Measurements from ENCODE around the gene GPSM1.

Gene GPSM1

GRCh38 chr9:136375096-136375495 is 47.8 kb downstream of the GPSM1 start:
- no peak for DNase-seq (ENCODE audit: extremely low spot score)
- TF ChIP-seq ELF4 (IDR thresholded peaks at IDR 0.05) (no peak), ZNF384 (IDR thresholded peaks at IDR 0.05) (no peak)
- POLR2A ChIA-PET, result interaction anchor here (1.7 kb wide), 1 partner anchor 9 kb away, joined by 5 read pairs; no protein-coding TSS in a partner anchor
- CTCF ChIA-PET, result no interaction called here

GRCh38 chr9:136376457-136376856 is 49.1 kb downstream of the GPSM1 start:
- POLR2A ChIA-PET, result interaction anchor here (1.0 to 1.4 kb wide), 2 partner anchors 14 to 39 kb away, joined by 3 read pairs; no protein-coding TSS in a partner anchor
- CTCF ChIA-PET, result no interaction called here

GRCh38 chr9:136377341-136378169 is 50.2 kb downstream of the GPSM1 start:
- DNase-seq (ENCODE audit: extremely low spot score), result no peak
- CTCF ChIA-PET, result no interaction called here
- no peak for TF ChIP-seq ARNT (IDR thresholded peaks at IDR 0.05)
- TF ChIP-seq TARDBP (IDR thresholded peaks at IDR 0.05), result no peak
- no peak for TF ChIP-seq BHLHE40 (IDR thresholded peaks at IDR 0.05; ENCODE audit: borderline replicate concordance)
- TF ChIP-seq SUZ12 (IDR thresholded peaks at IDR 0.05), result no peak
- no peak for TF ChIP-seq FOXK2 (IDR thresholded peaks at IDR 0.05)
- no peak for TF ChIP-seq FOXM1 (IDR thresholded peaks at IDR 0.05; ENCODE audit: borderline replicate concordance)
- TF ChIP-seq HDGF (IDR thresholded peaks at IDR 0.05; ENCODE audit: borderline replicate concordance), result no peak
- TF ChIP-seq NFRKB (IDR thresholded peaks at IDR 0.05), result no peak
- TF ChIP-seq FOXA1 (IDR thresholded peaks at IDR 0.05), result no peak
- no peak for TF ChIP-seq ELF4 (IDR thresholded peaks at IDR 0.05)
- no peak for TF ChIP-seq LEF1 (IDR thresholded peaks at IDR 0.05; ENCODE audit: borderline replicate concordance)
- TF ChIP-seq ZNF384 (IDR thresholded peaks at IDR 0.05), result no peak
- TF ChIP-seq L3MBTL2 (conservative IDR thresholded peaks at IDR 0.05), result no peak
- no peak for TF ChIP-seq PKNOX1 (IDR thresholded peaks at IDR 0.05)
- no peak for TF ChIP-seq SP1 (IDR thresholded peaks at IDR 0.05)
- POLR2A ChIA-PET, result interaction anchor here (1.4 kb wide), 1 partner anchor 40 kb away, joined by 3 read pairs; no protein-coding TSS in a partner anchor

More at GRCh38 chr9:136376457-136376856, 49.1 kb downstream of the GPSM1 start:
- DNase-seq (ENCODE audit: extremely low spot score), result no peak
- TF ChIP-seq BHLHE40 (IDR thresholded peaks at IDR 0.05; ENCODE audit: borderline replicate concordance) (no peak), ZNF384 (IDR thresholded peaks at IDR 0.05) (no peak), FOXK2 (IDR thresholded peaks at IDR 0.05) (no peak), SP1 (IDR thresholded peaks at IDR 0.05) (no peak), FOXA1 (IDR thresholded peaks at IDR 0.05) (no peak), SUZ12 (IDR thresholded peaks at IDR 0.05) (no peak), NFRKB (IDR thresholded peaks at IDR 0.05) (no peak), FOXM1 (IDR thresholded peaks at IDR 0.05; ENCODE audit: borderline replicate concordance) (no peak), L3MBTL2 (conservative IDR thresholded peaks at IDR 0.05) (no peak), PKNOX1 (IDR thresholded peaks at IDR 0.05) (no peak), TARDBP (IDR thresholded peaks at IDR 0.05) (no peak)

- ChIA-PET CTCF (interaction anchor here (0.7 kb wide), 1 partner anchor 65 kb away, joined by 11 read pairs; no protein-coding TSS in a partner anchor), POLR2A (no interaction called here)
Observed at GRCh38 chr9:136378170-136379002, 51.0 kb downstream of the GPSM1 start.

GRCh38 chr9:136379003-136379287 is 51.6 kb downstream of the GPSM1 start:
- CTCF ChIA-PET, result no interaction called here
- DNase-seq (ENCODE audit: extremely low spot score), result no peak
- TF ChIP-seq ZNF384 (IDR thresholded peaks at IDR 0.05), result no peak
- TF ChIP-seq BHLHE40 (IDR thresholded peaks at IDR 0.05; ENCODE audit: borderline replicate concordance), result no peak
- no peak for TF ChIP-seq NFRKB (IDR thresholded peaks at IDR 0.05)
- TF ChIP-seq FOXA1 (IDR thresholded peaks at IDR 0.05), result no peak
- TF ChIP-seq ELF4 (IDR thresholded peaks at IDR 0.05), result no peak
- TF ChIP-seq L3MBTL2 (conservative IDR thresholded peaks at IDR 0.05), result no peak
- TF ChIP-seq FOXM1 (IDR thresholded peaks at IDR 0.05; ENCODE audit: borderline replicate concordance), result no peak
- no peak for TF ChIP-seq PKNOX1 (IDR thresholded peaks at IDR 0.05)
- TF ChIP-seq SUZ12 (IDR thresholded peaks at IDR 0.05), result no peak
- TF ChIP-seq LEF1 (IDR thresholded peaks at IDR 0.05; ENCODE audit: borderline replicate concordance), result no peak
- no peak for TF ChIP-seq ARNT (IDR thresholded peaks at IDR 0.05)
- TF ChIP-seq CTBP1 (IDR thresholded peaks at IDR 0.05; ENCODE audit: borderline replicate concordance), result no peak
- no peak for TF ChIP-seq TARDBP (IDR thresholded peaks at IDR 0.05)
- no peak for TF ChIP-seq SP1 (IDR thresholded peaks at IDR 0.05)
- no peak for TF ChIP-seq FOXK2 (IDR thresholded peaks at IDR 0.05)
- POLR2A ChIA-PET, result interaction anchor here (0.6 kb wide), 1 partner anchor 21 kb away, joined by 3 read pairs; no protein-coding TSS in a partner anchor

More at GRCh38 chr9:136378170-136379002, 51.0 kb downstream of the GPSM1 start:
- no peak for TF ChIP-seq ARNT (IDR thresholded peaks at IDR 0.05)
- no peak for DNase-seq (ENCODE audit: extremely low spot score)

GRCh38 chr9:136379401-136379800 is 52.1 kb downstream of the GPSM1 start:
- ChIA-PET CTCF (no interaction called here), POLR2A (interaction anchor here (0.6 kb wide), 1 partner anchor 20 kb away, joined by 3 read pairs; no protein-coding TSS in a partner anchor)
- TF ChIP-seq HDGF (IDR thresholded peaks at IDR 0.05; ENCODE audit: borderline replicate concordance), result no peak
- TF ChIP-seq ARNT (IDR thresholded peaks at IDR 0.05), result no peak
- TF ChIP-seq PKNOX1 (IDR thresholded peaks at IDR 0.05), result no peak
- no peak for TF ChIP-seq CTBP1 (IDR thresholded peaks at IDR 0.05; ENCODE audit: borderline replicate concordance)
- no peak for TF ChIP-seq FOXM1 (IDR thresholded peaks at IDR 0.05; ENCODE audit: borderline replicate concordance)
- no peak for TF ChIP-seq SP1 (IDR thresholded peaks at IDR 0.05)
- TF ChIP-seq TARDBP (IDR thresholded peaks at IDR 0.05), result no peak
- no peak for TF ChIP-seq ZNF384 (IDR thresholded peaks at IDR 0.05)
- TF ChIP-seq L3MBTL2 (conservative IDR thresholded peaks at IDR 0.05), result no peak
- no peak for TF ChIP-seq LEF1 (IDR thresholded peaks at IDR 0.05; ENCODE audit: borderline replicate concordance)
- TF ChIP-seq BHLHE40 (IDR thresholded peaks at IDR 0.05; ENCODE audit: borderline replicate concordance), result no peak
- TF ChIP-seq SUZ12 (IDR thresholded peaks at IDR 0.05), result no peak
- no peak for TF ChIP-seq FOXK2 (IDR thresholded peaks at IDR 0.05)
- TF ChIP-seq NFRKB (IDR thresholded peaks at IDR 0.05), result no peak
- TF ChIP-seq ELF4 (IDR thresholded peaks at IDR 0.05), result no peak
- no peak for TF ChIP-seq FOXA1 (IDR thresholded peaks at IDR 0.05)
- no peak for DNase-seq (ENCODE audit: extremely low spot score)

Measured in HEK293T (cell line).